Muscle of arm (tissue), 12 donors: ENCODE results near the gene FARS2. TPM values are rescaled to one million over a fixed set of nuclear protein-coding genes. Genes with fewer than 3 reads are reported as not detected.

Experiments used
- DNase-seq: peaks from one replicate; pipeline ENCODE4 v3.0.0-alpha.2; 2013
- polyA plus RNA-seq, 12 donors: library from polyadenylated mRNA; unstranded; fragments of 120-200 nt; gene quantifications; one replicate each; pipeline ENCODE4 v1.2.1, GENCODE V29; 2013; ENCODE audit not compliant: insufficient read length in 12 of 12

FARS2 gene
- polyA plus RNA-seq, 12 donors, result 7.1 to 16.5 (median 10.8) TPM; not detected in 1

- no peak for DNase-seq
Observed at GRCh38 chr6:5318617-5319272, 57.4 kb downstream of the FARS2 start.

GRCh38 chr6:5323979-5324378, 62.7 kb downstream of the FARS2 start:
- DNase-seq, result no peak

GRCh38 chr6:5325173-5325572, 63.9 kb downstream of the FARS2 start:
- no peak for DNase-seq

GRCh38 chr6:5326022-5326641, 64.8 kb downstream of the FARS2 start:
- DNase-seq, result no peak

GRCh38 chr6:5328800-5329199, 67.5 kb downstream of the FARS2 start:
- no peak for DNase-seq

GRCh38 chr6:5331845-5332442, 70.6 kb downstream of the FARS2 start:
- DNase-seq, result no peak

GRCh38 chr6:5333658-5334057, 72.3 kb downstream of the FARS2 start:
- DNase-seq, result no peak

GRCh38 chr6:5334341-5334740, 73.0 kb downstream of the FARS2 start:
- DNase-seq, result no peak

- DNase-seq, result no peak
Observed at GRCh38 chr6:5335020-5335419, 73.7 kb downstream of the FARS2 start.

- DNase-seq, result no peak
Observed at GRCh38 chr6:5337573-5337972, 76.3 kb downstream of the FARS2 start.

- DNase-seq, result no peak
Observed at GRCh38 chr6:5338177-5338960, 77.1 kb downstream of the FARS2 start.

GRCh38 chr6:5339786-5340185, 78.5 kb downstream of the FARS2 start:
- no peak for DNase-seq

- no peak for DNase-seq
Observed at GRCh38 chr6:5341845-5342244, 80.5 kb downstream of the FARS2 start.

GRCh38 chr6:5343998-5344397, 82.7 kb downstream of the FARS2 start:
- no peak for DNase-seq

GRCh38 chr6:5345324-5345723, 84.0 kb downstream of the FARS2 start:
- no peak for DNase-seq

- DNase-seq, result no peak
Observed at GRCh38 chr6:5351552-5352210, 90.4 kb downstream of the FARS2 start.

- DNase-seq, result no peak
Observed at GRCh38 chr6:5353971-5354370, 92.7 kb downstream of the FARS2 start.

GRCh38 chr6:5357486-5357885, 96.2 kb downstream of the FARS2 start:
- DNase-seq, result no peak

- DNase-seq, result no peak
Observed at GRCh38 chr6:5359417-5359816, 98.1 kb downstream of the FARS2 start.

- peak; percentile 57 for DNase-seq
Observed at GRCh38 chr6:5361396-5361795, 100.1 kb downstream of the FARS2 start.

- DNase-seq, result no peak
Observed at GRCh38 chr6:5365436-5366195, 104.3 kb downstream of the FARS2 start.
